Epithelial cell of esophagus (primary cell): ENCODE measurements around the gene YWHAE.
"Not testable (repeated sequence)": the region's sequence is repeated elsewhere in the genome, so short reads cannot be mapped to it uniquely, and the experiment has no call there.

Experiments
- DNase-seq: peaks from one replicate; pipeline ENCODE4 v3.0.0; 2010; ENCODE audit warnings: low read depth
- H3K4me3 ChIP-seq: 2 replicates; pipeline ENCODE4 v1.5.1; 2011; ENCODE audit warnings: mild to moderate bottlenecking, low read length, control low read depth
- CTCF ChIP-seq: IDR thresholded peaks from 2 replicates; pipeline ENCODE4 v1.5.1; 2011; ENCODE audit warnings: low read depth, mild to moderate bottlenecking, low read length, control low read depth, inconsistent platforms; ENCODE audit not compliant: insufficient read depth; ENCODE audit errors: missing control alignments

The YWHAE gene

GRCh38 chr17:1379208-1379929 is 20.7 kb downstream of the YWHAE start:
- no peak for TF ChIP-seq CTCF
- H3K4me3 ChIP-seq: no peak overlapping the region
- DNase-seq: no peak

GRCh38 chr17:1378476-1378860 is 21.6 kb downstream of the YWHAE start:
- DNase-seq, H3K4me3 ChIP-seq: not testable (repeated sequence)

GRCh38 chr17:1377334-1377733 is 22.7 kb downstream of the YWHAE start:
- DNase-seq: no peak
- no peak for TF ChIP-seq CTCF
- no peak overlapping the region for H3K4me3 ChIP-seq

- no peak overlapping the region for H3K4me3 ChIP-seq
- no peak for TF ChIP-seq CTCF
- no peak for DNase-seq
Measured at GRCh38 chr17:1376061-1376460, 24.0 kb downstream of the YWHAE start.

GRCh38 chr17:1375615-1376014 is 24.4 kb downstream of the YWHAE start:
- no peak for DNase-seq
- no peak for TF ChIP-seq CTCF
- no peak overlapping the region for H3K4me3 ChIP-seq

GRCh38 chr17:1374431-1375177 is 25.4 kb downstream of the YWHAE start:
- H3K4me3 ChIP-seq: no peak overlapping the region
- no peak for DNase-seq
- TF ChIP-seq CTCF: no peak

GRCh38 chr17:1373707-1374237 is 26.2 kb downstream of the YWHAE start:
- no peak for TF ChIP-seq CTCF
- DNase-seq: no peak
- no peak overlapping the region for H3K4me3 ChIP-seq
